Brain pericyte (primary cell): ENCODE results near the gene LRRC3B.

Source experiments
- DNase-seq: peaks from one replicate; pipeline ENCODE4 v3.0.0-alpha.2; 2012; ENCODE audit warnings: low read depth, low spot score

LRRC3B gene

GRCh38 chr3:26708501-26708900, 85.9 kb downstream of the LRRC3B start:
- DNase-seq, result no peak

- DNase-seq, result no peak
Observed at GRCh38 chr3:26712211-26713026, 89.8 kb downstream of the LRRC3B start.

- DNase-seq, result no peak
Observed at GRCh38 chr3:26713091-26713490, 90.5 kb downstream of the LRRC3B start.

- no peak for DNase-seq
Observed at GRCh38 chr3:26714485-26714884, 91.9 kb downstream of the LRRC3B start.

- DNase-seq, result no peak
Observed at GRCh38 chr3:26715431-26715830, 92.9 kb downstream of the LRRC3B start.

GRCh38 chr3:26718315-26718714, 95.7 kb downstream of the LRRC3B start:
- DNase-seq, result no peak

GRCh38 chr3:26719134-26719533, 96.6 kb downstream of the LRRC3B start:
- no peak for DNase-seq

- DNase-seq, result no peak
Observed at GRCh38 chr3:26721047-26721446, 98.5 kb downstream of the LRRC3B start.

- DNase-seq, result no peak
Observed at GRCh38 chr3:26731843-26732242, 109.3 kb downstream of the LRRC3B start.

- DNase-seq, result no peak
Observed at GRCh38 chr3:26750263-26750662, 127.7 kb downstream of the LRRC3B start.

- DNase-seq, result no peak
Observed at GRCh38 chr3:26752466-26752865, 129.9 kb downstream of the LRRC3B start.

- no peak for DNase-seq
Observed at GRCh38 chr3:26753095-26753494, 130.5 kb downstream of the LRRC3B start.

- no peak for DNase-seq
Observed at GRCh38 chr3:26757978-26758377, 135.4 kb downstream of the LRRC3B start.
